Stimulated activated CD8-positive, alpha-beta memory T cell treated with anti-CD3 and anti-CD28 coated beads, Interleukin-4, amount 100 ng/mL, for 48 hours (primary cell): Measurements from ENCODE around the gene HAT1.
"Not testable (repeated sequence)": the region's sequence is repeated elsewhere in the genome, so short reads cannot be mapped to it uniquely, and the experiment has no call there.

ENCODE experiments used
- DNase-seq: peaks from one replicate; pipeline ENCODE4 v3.0.0-alpha.2; 2020

Gene HAT1

DNA sequence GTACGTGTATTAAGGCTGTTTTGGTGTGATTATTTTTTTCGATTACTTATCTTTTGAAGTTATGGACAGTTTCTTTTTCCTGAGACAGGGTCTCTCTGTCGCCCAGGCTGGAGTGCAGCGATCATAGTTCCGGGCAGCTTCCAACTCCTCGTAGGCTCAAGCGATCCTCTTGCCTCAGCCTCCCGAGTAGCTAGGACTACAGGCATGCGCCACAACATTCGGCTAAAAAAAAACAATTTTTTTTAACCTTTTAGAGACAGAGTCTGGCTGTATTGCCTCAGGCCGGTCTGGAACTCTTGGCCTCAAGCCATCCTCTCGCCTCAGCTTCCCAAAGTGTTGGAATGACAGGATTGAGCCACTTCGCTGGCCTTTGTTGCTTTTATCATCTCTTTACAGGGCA is 945 bp downstream of the HAT1 start:
- DNase-seq, result no peak

DNA sequence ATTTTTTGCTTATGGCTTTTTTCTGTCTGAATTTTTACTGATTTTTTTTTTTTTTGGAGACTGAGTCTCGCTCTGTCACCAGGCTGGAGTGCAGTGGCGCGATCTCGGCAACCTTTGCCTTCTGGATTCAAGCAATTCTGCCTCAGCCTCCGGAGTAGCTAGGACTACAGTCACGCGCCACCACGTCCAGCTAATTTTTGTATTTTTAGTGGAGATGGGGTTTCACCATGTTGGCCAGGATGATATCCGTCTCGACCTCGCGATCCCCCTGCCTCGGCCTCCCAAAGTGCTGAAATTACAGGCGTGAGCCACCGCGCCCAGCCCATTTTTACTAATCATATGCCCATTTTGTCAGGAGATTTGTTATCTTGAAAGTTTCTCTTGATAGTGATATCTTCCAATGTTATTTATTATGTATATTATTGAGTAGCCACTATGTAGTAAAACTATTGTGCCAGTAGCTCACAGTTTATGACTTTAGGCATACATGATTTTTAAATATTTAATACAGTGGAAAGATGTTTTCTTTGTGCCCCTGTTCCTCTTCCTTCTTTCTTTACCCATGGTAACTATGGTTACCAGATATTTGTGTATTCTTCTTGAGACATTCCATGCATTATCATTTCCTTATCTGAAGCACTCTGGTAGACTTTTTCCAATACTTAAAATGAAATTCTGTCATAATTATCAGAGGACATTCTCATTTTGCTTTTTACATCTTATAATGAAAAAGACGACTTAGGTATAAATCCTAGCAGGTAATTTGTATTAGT is 2.1 kb downstream of the HAT1 start:
- no peak for DNase-seq

DNA sequence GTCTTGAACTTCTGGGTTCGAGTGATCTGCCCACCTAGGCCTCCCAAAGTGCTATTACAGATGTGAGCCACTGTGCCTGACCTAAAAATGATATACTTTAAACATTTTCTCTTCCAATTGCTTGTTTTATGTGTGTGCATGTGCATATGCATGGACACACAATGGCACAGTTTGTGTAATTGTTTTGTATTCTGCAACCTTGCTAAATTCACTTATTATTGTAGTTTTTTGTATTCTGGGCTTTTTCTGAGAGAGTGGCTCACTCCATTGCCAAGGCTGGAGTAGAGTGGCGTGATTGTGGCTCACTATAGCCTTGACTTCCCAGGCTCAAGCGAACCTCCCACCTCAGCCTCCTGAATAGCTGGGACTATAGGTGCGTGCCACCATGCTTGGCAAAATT is 8.1 kb downstream of the HAT1 start:
- DNase-seq, result no peak

DNA sequence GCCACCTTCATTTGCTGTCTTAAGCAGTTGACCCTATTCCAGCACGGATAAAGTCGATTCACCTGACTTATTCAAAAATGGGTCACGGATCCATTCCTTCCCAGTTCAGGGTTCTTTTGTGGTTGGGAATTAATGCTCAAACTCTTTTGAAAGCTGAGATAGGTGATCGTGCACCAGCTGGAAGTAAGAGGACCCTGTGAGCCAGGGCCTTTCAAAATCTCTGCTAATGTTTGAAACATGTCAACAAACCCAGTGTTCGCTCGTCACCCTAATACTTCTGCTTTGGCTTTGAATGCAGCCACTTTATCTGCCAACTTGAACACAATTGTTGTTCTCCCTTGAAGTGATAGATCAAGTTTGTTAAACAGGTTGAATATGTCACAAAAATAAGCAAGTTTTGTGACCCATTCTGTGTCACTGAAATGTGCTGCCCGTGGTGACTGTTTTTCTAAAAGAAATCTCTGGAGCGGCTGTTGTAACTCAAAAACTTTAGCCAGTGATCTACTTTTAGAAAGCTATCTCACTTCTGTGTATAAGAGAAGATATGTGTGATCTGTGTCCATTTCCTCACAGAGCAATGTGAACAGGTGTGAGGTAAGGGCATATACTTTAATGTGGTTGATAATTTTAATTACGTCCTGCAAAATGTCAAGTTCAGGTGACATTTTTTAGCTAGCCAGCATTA is 16.9 kb downstream of the HAT1 start:
- DNase-seq, result no peak

DNA sequence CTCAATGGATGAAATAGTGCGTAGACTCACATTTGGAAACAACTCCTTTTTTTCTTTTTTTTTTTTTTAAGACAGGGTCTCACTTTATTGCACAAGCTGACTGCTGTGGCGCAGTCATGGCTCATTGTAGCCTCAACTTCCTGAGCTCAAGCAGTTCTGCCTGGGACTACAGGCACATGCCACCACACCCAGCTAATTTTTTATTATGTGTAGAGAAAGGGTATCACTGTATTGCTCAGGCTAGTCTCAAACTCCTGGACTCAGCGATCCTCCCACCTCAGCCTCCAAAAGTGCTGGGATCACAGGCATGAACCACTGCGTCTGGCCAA is 17.4 kb downstream of the HAT1 start:
- DNase-seq, result no peak

DNA sequence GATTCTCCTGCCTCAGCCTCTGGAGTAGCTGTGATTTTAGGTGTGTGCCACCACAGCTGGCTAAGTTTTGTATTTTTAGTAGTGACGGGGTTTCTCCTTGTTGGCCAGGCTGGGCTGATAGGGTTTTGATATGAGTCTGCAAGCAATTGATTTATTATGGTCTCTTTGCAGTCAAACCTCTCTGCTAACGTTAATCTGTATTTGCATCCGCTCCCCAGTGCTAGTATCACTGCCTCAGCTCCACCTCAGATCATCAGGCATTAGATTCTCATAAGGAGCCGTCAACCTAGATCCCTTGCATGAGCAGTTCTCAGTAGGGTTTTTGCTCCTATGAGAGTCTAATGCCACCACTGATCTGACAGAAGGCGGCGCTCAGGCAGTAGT is 19.0 kb downstream of the HAT1 start:
- DNase-seq, result no peak

DNA sequence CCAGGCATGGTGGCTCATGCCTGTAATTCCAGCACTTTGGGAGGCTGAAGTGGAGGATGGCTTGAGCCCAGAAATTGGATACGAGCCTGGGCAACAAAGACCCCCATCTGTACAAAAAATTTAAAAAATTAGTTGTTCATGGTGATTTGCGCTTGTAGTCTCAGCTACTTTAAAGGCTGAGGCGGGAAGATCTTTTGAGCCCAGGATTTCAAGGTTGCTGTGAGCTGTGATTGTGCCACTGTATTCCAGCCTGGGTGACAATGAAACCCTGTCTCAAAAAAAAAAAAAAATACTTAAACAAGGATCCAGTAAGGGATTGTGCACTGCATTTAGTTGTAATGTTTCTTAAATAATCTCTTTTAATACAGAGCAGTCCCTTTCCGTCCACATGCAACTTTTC is 21.6 kb downstream of the HAT1 start:
- DNase-seq, result no peak

DNA sequence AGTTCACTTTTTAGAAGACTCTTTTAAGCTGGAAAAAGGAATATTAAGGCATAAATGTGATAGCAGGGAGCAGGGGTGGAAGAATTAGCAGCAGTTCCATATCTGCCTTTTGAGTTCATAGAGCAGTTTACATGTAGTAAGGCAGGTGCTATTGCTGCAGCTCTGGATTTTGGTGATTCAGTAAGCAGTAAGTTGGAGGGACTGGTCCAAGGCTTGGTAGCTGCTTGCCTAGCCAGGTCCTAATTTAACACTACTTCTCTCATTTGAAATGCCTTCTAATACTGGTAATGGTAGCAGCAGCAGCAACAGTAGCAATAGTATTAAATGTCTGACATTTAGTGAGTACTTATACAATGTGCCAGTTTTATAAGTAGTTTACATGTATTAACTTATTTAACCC is 30.0 kb downstream of the HAT1 start:
- DNase-seq, result no peak

DNA sequence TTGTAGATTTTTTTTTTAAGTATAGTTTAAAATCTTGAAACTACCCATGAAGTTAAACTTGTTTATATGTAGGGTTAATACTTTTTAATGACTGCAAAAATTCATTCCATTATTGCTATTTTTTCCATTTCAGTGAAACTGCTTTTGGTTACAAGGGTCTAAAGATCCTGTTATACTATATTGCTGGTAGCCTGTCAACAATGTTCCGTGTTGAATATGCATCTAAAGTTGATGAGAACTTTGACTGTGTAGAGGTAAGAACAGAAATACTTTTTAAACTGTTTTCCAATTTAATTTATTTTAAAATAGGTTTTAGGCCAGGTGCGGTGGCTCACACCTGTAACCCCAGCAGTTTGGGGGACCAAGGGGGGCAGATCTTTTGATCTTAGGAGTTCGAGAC is 30.5 kb downstream of the HAT1 start:
- DNase-seq, result no peak

DNA sequence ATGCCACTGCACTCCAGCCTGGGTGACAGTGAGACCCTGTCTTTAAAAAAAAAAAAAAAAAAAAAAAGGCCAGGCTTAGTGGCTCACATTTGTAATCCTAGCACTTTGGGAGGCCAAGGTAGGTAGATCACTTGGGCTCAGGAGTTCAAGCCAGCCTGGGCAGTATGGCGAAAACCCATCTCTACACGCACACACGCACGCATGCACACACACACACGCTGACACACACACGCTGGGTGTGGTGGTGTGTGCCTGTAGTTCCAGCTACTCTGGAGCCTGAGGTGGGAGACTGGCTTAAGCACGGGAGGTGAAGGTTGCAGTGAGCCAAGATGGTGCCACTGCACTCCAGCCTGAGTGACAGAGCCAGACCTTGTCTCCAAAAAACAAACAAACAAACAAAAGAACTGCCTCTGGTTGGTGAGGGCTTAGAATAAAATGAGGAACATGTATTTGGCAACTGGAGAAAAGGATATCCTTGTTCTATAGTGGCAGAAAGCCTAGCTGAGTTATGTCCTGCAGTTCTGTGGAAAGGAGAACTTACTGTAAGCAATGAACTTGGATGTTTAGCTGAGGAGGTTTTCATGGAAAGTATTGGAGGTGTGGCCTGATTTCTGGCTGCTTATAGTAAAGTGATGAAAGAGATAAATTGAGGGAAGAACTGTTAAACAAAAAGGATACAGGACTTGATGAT is 34.0 kb downstream of the HAT1 start:
- no peak for DNase-seq

DNA sequence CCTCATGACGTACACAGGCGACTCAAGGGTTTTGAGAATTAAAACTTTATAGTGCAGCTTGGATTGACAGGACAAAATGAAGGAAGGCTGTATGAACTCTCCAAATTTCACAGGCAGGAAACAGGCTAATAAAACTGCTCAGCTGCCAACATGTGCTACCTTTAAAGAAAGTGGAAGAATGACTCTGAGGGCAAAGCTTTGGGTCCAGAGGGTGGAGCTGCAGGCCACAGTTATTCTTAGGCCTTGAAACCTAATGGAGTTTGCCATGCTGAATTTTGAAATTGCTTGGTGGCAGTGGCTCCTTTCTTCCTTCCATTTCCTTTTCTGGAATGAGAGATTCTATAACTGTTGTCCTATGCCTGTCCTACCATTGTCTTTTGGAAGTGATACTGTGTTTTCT is 34.8 kb downstream of the HAT1 start:
- DNase-seq, result no peak

DNA sequence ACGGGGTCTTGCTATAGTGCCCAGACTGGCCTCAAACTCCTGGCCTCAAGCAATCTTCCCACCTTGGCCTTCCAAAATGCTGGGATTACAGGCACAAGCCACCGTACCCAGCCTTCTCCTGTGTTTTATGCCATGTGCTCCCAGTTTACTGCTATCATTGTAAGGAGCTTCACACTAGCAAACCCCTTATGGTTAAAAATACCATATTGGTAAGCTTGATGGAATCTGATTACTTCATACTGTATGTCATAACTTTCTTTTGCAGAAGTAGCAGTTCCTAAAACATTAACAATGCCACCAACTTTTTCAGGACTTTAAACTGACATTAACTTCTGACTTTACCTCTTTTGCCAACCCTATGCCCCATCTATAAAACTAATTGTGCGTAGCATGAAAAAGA is 36.2 kb downstream of the HAT1 start:
- no peak for DNase-seq

DNA sequence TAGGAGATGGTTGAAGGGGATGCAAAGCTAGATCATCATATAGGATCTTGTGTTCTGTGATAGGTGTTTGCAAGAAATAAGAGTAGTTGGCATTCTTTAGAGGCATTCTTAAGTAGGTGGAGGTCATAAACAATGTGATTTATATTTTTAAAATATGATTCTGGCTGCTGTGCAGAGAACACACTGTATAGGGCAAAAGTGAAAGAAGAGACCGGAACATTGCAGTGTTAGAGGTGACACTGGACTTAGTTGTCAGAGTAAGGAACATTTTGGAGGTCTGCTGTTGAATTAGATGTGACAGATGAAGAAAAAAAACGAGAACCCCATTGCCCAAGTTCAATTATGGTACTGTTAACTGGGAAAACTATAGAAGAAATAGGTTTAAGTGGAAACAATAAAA is 37.7 kb downstream of the HAT1 start:
- no peak for DNase-seq

DNA sequence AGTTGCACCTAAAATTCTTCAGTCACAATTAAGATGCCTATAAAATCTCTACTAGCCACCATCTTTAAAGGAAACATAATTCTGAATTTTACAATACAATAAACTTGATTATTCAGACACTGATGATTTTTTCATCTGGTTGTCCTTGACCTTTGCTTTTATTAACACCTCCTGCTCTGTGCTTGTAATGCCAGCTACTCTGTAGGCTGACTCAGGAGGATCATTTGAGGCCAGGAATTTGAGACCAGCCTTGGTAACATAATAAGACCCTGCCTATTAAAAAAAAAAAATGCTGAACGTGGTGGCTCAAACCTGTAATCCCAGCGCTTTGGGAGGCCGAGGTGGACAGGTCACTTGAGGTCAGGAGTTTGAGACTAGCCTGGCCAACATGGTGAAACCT is 38.3 kb downstream of the HAT1 start:
- no peak for DNase-seq

DNA sequence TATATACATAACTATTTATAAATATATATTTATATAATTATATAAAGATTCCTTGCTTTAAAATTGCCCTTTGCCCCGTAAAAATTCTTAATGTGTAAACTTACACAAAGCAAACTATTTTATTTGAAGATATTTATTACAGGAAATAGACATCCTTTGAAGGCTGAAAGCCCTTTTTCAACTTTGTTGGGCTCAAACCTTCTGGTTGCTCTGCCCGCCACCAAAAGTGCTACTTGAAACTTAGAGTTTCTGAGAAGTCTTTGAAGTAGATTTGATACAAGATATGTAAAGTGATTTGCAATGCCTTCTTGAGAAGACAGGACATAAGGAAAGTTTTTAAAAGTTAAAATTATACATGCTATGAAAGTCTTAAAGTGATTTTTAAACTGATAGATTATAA is 40.9 kb downstream of the HAT1 start:
- DNase-seq, result no peak

DNA sequence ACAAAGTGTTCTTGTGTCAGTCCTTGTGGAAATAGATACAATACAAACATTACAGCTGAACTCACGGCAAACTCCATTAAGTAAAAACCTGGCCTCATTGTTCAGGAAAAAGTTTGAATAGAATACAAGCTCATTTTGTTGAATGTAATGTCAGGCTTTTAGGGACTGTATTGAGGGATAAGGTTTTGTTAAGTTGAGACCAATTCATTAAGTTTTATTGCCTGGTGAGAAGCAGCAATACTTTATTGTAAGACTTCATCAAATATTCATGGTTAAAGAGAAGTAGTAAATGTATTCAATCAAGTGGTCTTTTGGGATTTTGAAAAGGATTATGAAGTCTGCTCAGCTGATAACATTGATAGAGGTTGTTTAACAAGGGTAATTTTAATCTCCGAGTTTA is 42.0 kb downstream of the HAT1 start:
- DNase-seq, result no peak

DNA sequence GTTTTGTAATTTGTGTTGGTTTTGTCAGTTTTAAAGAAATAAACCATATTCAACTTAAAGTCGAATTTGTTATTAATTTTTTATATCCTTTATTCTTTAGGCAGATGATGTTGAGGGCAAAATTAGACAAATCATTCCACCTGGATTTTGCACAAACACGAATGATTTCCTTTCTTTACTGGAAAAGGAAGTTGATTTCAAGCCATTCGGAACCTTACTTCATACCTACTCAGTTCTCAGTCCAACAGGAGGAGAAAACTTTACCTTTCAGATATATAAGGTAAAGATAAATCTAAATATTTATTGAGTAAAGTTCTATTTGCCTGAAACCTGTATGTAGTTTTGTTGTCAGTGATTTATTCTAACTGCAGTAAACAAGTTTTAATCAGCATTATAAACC is 43.0 kb downstream of the HAT1 start:
- no peak for DNase-seq

DNA sequence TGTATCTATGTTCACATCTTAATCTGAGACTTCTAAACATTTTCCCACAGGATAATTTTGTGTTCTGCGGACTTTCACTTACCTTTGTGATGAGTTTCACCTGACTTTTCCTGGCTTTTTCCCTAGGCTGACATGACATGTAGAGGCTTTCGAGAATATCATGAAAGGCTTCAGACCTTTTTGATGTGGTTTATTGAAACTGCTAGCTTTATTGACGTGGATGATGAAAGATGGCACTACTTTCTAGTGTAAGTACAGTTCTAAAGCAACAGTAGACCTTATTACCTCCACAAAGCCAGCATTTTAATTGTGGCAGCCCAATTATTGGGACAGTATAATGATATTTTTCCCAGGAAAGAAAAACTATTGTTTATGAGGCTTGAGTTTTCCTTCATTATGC is 43.4 kb downstream of the HAT1 start:
- DNase-seq, result no peak

DNA sequence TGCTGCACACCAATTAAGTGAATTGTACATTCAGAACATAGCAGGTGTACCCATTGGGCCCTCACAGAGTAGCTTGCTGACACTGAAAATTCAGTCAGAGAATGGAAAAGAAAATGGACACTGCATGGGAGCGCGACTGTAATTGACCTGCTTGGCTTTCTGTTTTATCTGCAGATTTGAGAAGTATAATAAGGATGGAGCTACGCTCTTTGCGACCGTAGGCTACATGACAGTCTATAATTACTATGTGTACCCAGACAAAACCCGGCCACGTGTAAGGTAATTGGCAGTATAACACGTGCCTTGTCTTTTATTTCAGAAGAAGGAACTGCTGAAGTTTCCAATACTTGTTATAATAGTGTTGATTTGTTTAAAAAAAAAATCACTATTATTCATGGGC is 44.0 kb downstream of the HAT1 start:
- DNase-seq, result no peak

DNA sequence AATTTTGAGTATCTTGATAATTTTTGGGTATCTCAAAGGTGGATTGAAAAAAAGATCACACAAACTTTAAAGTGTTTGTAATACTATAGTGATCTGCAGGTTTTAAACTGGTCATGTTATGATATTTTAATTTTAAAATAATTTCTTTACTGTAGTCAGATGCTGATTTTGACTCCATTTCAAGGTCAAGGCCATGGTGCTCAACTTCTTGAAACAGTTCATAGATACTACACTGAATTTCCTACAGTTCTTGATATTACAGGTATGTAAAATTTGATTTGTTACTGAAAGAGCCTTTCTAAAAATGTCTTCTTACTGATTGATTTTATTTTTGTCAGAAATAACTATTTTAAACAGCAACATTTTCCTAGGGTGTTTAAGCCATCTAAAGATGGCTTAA is 44.4 kb downstream of the HAT1 start:
- no peak for DNase-seq

DNA sequence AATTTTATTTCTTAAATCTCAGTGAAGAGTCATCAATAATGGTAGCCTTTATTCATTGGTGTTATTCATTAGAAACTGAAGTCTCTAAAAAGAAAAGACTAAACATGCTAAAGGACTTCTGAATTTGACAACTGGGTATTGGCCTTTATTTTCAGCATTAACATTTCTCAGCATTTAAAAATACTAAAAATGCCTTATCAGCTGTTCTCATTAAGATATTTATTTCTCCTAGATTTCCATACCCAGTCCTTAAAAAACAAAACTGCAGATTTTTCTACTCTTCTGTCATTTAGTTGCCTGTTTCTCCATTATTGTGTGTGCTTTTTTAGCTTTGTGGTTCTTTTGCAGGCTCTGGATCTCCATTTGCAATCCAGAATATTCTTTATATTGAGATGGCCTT is 46.2 kb downstream of the HAT1 start:
- no peak for DNase-seq

DNA sequence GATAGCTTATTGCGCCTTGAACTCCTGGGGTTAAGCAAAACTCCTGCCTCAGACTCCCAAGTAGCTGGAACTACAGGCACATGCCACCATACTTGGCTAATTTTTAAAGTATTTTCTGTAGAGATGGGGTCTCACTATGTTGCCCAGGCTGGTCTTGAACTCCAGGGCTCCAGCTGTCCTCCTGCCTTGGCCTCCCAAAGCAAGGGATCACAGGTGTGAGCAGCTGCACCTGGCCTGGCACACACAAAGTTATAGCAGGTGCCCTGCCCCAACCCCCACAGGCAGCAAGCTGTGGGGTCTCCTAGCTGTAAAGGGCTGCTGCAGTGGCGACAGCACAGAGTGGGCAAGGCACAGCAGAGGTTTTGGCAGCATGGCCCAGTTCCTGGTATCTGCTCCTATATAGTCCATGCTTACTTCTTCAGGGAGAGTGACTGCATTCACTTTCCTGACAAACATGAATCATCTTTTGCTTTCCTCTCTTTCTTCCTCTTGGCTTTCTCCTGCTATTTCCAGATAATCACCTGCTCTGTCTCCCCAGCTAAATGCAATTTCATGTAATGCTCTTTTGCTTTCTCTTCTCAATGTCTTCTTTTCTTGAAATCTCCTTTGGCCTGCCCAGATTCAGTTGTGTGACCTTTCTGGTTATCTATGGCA is 50.2 kb downstream of the HAT1 start:
- DNase-seq, result no peak

DNA sequence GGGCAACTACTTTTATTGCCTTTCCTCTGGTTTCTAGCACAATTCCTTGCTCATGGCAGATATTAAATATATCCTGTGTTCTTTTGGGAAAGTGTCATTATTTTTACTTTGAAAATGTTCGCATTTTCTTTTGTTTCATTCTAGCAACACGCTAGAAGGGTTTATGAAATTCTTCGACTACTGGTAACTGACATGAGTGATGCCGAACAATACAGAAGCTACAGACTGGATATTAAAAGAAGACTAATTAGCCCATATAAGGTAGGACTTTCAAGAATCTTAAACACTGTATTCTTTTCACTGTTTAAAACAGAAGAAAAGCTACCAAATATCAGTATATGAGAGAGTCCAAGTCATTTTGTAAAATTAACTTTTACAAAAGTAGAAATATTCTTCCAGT is 56.8 kb downstream of the HAT1 start:
- no peak for DNase-seq

DNA sequence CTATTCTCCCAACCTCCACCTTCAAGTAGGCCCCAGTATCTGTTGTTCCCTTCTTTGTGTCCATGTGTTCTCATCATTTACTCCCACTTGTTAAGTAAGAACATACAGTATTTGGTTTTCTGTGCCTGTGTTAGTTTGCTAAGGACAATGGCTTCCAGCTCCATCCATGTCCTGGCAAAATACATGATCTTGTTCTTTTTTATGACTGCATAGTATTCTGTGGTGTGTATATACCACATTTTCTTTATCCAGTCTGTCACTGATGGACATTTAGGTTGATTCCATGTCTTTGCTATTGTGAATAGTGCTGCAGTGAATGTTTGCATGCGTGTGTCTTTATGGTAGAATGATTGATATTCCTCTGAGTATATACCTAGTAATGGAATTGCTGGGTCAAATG is 61.7 kb downstream of the HAT1 start:
- not testable (repeated sequence) for DNase-seq
